GM13977 (cell line): ENCODE measurements around the gene GFRA1.

Experiments used
- DNase-seq: peaks from one replicate; pipeline ENCODE4 v3.0.0; 2012; ENCODE audit warnings: low spot score
- CTCF ChIP-seq: IDR thresholded peaks from 2 replicates; pipeline ENCODE4 v1.5.1; 2012; ENCODE audit warnings: mild to moderate bottlenecking, control low read depth; ENCODE audit not compliant: insufficient read depth; ENCODE audit errors: extremely low read depth, missing control alignments
- in situ Hi-C: fragments of 300-500 bp; cut with MboI; formaldehyde crosslinking; loops from one replicate; pipeline ENCODE4 v1.12.0; 2022; ENCODE audit warnings: low sequenced_read_pairs, low pct_unique_long_range_greater_than_20kb, mixed read lengths, inconsistent platforms; ENCODE audit not compliant: unreplicated experiment

Gene GFRA1

GRCh38 chr10:116151076-116151475 lies 121.9 kb downstream of the GFRA1 start:
- TF ChIP-seq CTCF: no peak
- in situ Hi-C loops: no loop called here
- no peak for DNase-seq

GRCh38 chr10:116150606-116151005 lies 122.4 kb downstream of the GFRA1 start:
- no peak for TF ChIP-seq CTCF
- DNase-seq: no peak
- in situ Hi-C loops: no loop called here

- in situ Hi-C loops: no loop called here
- DNase-seq: no peak
- no peak for TF ChIP-seq CTCF
These were observed 125.7 kb downstream of the GFRA1 start for GRCh38 chr10:116147147-116147905.

- in situ Hi-C loops: no loop called here
- TF ChIP-seq CTCF: no peak
- DNase-seq: no peak
These were observed 126.5 kb downstream of the GFRA1 start for GRCh38 chr10:116146372-116147140.

GRCh38 chr10:116143673-116144222 lies 129.3 kb downstream of the GFRA1 start:
- no peak for TF ChIP-seq CTCF
- DNase-seq: no peak
- in situ Hi-C loops: no loop called here

GRCh38 chr10:116141855-116142254 lies 131.2 kb downstream of the GFRA1 start:
- no peak for TF ChIP-seq CTCF
- in situ Hi-C loops: no loop called here
- DNase-seq: no peak
